Upper lobe of left lung (tissue), 4 donors: Measurements from ENCODE around the gene ARID4B.

ENCODE experiments used
- CTCF ChIP-seq, 6 experiments: fragments of 450-650 bp in 4 of 6; fragments of 200-600 bp in 2 of 6; sonication (generic) in 2 of 6; IDR thresholded peaks; one replicate each; pipeline ENCODE4 v1.5.1; 2016 to 2019; ENCODE audit warnings: antibody characterized with exemption in 6 of 6
- EP300 ChIP-seq, 4 donors: sonication (generic); formaldehyde crosslinking; IDR thresholded peaks; one replicate each; pipeline ENCODE4 v1.5.1; 2017; ENCODE audit warnings: antibody characterized with exemption in 4 of 4, control low read depth in 2 of 4
- POLR2A ChIP-seq, 4 donors: fragments of 450-650 bp; IDR thresholded peaks; one replicate each; pipeline ENCODE4 v1.5.1; 2016 to 2017; ENCODE audit warnings: antibody characterized with exemption in 4 of 4, mild to moderate bottlenecking in 2 of 4
- POLR2AphosphoS5 ChIP-seq, 2 donors: sonication (generic); formaldehyde crosslinking; IDR thresholded peaks; one replicate each; pipeline ENCODE4 v1.5.1; 2017; ENCODE audit warnings: antibody characterized with exemption in 2 of 2

GRCh38 chr1:235190431-235190830, 137.5 kb downstream of the ARID4B start:
- TF ChIP-seq CTCF (IDR thresholded peaks at IDR 0.05) (no peak), POLR2AphosphoS5 (IDR thresholded peaks at IDR 0.05) (no peak), EP300 (IDR thresholded peaks at IDR 0.05) (no peak), POLR2A (IDR thresholded peaks at IDR 0.05) (no peak)
